Body of pancreas (tissue), 4 donors: ENCODE measurements around the gene COL6A3. TPM values are rescaled to one million over a fixed set of nuclear protein-coding genes. Genes with fewer than 3 reads are reported as not detected.

Source experiments
- ATAC-seq: fragments of 150-250 bp; one replicate; pipeline ENCODE4 v1.9.1; 2016
- DNase-seq, 4 donors: peaks; one replicate each; pipeline ENCODE4 v3.0.0-alpha.2; 2019
- H3K27ac ChIP-seq, 4 donors: fragments of 200-600 bp; sonication (generic); 1 replicate in 3 of 4; 2 replicates in 1 of 4; pipeline versions ENCODE4 v1.5.1 to v1.6.1; 2016 to 2019; ENCODE audit warnings: mild to moderate bottlenecking in 1 of 4, mixed read lengths in 1 of 4, moderate library complexity in 1 of 4
- H3K27me3 ChIP-seq, 2 donors: fragments of 200-600 bp; sonication (generic); one replicate each; pipeline ENCODE4 v1.6.0; 2016; ENCODE audit warnings: mild to moderate bottlenecking in 1 of 2
- H3K36me3 ChIP-seq, 2 donors: fragments of 200-600 bp; sonication (generic); replicated peaks in 1 of 2; 2 replicates each; pipeline ENCODE4 v1.5.1; 2016; ENCODE audit warnings: low read depth in 2 of 2; ENCODE audit not compliant: insufficient read depth in 1 of 2
- H3K4me1 ChIP-seq: fragments of 200-600 bp; sonication (generic); one replicate; pipeline ENCODE4 v1.6.0; 2016
- H3K4me3 ChIP-seq, 2 donors: fragments of 200-600 bp; sonication (generic); 1 replicate in 1 of 2; 2 replicates in 1 of 2; pipeline ENCODE4 v1.5.1; 2016 to 2019
- H3K9me3 ChIP-seq, 3 donors: fragments of 200-600 bp; sonication (generic); 1 replicate in 2 of 3; 2 replicates in 1 of 3; pipeline ENCODE4 v1.5.1; 2016
- POLR2A ChIP-seq, 3 donors: fragments of 450-650 bp; IDR thresholded peaks; one replicate each; pipeline ENCODE4 v1.6.1; 2016; ENCODE audit warnings: antibody characterized with exemption in 3 of 3, mild to moderate bottlenecking in 2 of 3
- WGBS, 2 donors: methylation state at CpG; one replicate each; pipeline ENCODE4 v1.1.5; 2017; 5-methylcytosine and 5-hydroxymethylcytosine counted together
- intact Hi-C: fragments of 100-400 bp; cut with DNase I; formaldehyde crosslinking; loops from one replicate; pipeline ENCODE4 v1.15.1; 2023
- total RNA-seq, 2 donors: library from RNA; depleted of rRNA; stranded (reverse); fragments of >200 nt; gene quantifications; one replicate each; pipeline ENCODE4 v1.1.0, GENCODE V29; 2016
- TF ChIP-seq, protein P1 (sequence below), 7 experiments: fragments of 450-650 bp in 4 of 7; fragments of 200-600 bp in 3 of 7; sonication (generic) in 3 of 7; IDR thresholded peaks; one replicate each; pipeline ENCODE4 v1.5.1; 2016 to 2019; ENCODE audit warnings: antibody characterized with exemption in 7 of 7

COL6A3 gene, protein sequence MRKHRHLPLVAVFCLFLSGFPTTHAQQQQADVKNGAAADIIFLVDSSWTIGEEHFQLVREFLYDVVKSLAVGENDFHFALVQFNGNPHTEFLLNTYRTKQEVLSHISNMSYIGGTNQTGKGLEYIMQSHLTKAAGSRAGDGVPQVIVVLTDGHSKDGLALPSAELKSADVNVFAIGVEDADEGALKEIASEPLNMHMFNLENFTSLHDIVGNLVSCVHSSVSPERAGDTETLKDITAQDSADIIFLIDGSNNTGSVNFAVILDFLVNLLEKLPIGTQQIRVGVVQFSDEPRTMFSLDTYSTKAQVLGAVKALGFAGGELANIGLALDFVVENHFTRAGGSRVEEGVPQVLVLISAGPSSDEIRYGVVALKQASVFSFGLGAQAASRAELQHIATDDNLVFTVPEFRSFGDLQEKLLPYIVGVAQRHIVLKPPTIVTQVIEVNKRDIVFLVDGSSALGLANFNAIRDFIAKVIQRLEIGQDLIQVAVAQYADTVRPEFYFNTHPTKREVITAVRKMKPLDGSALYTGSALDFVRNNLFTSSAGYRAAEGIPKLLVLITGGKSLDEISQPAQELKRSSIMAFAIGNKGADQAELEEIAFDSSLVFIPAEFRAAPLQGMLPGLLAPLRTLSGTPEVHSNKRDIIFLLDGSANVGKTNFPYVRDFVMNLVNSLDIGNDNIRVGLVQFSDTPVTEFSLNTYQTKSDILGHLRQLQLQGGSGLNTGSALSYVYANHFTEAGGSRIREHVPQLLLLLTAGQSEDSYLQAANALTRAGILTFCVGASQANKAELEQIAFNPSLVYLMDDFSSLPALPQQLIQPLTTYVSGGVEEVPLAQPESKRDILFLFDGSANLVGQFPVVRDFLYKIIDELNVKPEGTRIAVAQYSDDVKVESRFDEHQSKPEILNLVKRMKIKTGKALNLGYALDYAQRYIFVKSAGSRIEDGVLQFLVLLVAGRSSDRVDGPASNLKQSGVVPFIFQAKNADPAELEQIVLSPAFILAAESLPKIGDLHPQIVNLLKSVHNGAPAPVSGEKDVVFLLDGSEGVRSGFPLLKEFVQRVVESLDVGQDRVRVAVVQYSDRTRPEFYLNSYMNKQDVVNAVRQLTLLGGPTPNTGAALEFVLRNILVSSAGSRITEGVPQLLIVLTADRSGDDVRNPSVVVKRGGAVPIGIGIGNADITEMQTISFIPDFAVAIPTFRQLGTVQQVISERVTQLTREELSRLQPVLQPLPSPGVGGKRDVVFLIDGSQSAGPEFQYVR (N-terminal part only)
- total RNA-seq = 100 to 1,000 TPM in 1 of 2 donors, 10 to 100 TPM in 1; 46.4 to 121 TPM

DNA sequence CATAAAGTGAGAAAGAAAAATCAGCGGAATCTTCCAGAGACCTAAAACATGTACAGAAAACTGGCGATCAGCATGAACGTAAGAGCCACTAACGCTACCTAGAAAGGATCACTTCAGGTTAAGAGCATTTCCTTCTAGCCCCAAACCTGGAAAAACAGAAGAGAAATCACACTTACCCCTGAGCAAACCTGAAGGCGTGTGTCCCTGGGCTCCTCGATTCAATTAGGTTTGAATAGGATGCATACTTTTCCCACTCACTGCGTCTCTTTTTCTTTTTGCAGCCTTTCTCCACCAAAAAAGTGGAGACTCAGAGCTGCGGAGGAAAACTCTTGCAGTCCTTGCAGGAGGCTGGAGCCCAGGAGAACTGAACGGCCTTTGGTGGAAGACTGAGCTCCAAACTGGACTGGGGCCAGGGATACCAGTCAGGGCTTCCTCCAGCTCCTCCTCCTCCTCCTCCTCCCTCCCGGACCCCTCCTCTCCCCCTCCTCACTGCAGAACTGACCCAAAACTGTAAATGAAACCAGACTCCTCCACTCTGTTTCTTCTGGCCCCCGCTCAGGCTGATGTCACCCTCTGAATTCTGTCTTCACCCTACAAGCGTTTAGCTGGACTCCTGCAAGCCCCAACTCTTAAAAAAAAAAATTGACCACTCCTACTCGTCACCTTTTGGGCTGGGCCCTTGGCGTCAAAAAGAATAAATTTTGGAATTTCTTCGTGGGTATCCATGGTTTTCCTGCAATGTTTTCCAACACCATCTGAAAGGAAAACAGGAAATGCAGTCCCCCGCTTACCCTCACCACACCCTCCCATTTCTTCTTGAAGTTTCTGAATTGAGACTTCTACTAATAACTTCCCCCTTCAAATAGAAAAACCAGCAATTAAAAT is at the start of gene COL6A3:
Gene COL6A3, minus strand, starts transcription at position 388 of the 885 bp plus-strand sequence. CDS start 17,347 bp downstream, outside the sequence.
- TF ChIP-seq POLR2A (IDR thresholded peaks at IDR 0.05) = peak in 2 of 3 donors; percentile 31 to 42
- TF ChIP-seq, protein P1, sequence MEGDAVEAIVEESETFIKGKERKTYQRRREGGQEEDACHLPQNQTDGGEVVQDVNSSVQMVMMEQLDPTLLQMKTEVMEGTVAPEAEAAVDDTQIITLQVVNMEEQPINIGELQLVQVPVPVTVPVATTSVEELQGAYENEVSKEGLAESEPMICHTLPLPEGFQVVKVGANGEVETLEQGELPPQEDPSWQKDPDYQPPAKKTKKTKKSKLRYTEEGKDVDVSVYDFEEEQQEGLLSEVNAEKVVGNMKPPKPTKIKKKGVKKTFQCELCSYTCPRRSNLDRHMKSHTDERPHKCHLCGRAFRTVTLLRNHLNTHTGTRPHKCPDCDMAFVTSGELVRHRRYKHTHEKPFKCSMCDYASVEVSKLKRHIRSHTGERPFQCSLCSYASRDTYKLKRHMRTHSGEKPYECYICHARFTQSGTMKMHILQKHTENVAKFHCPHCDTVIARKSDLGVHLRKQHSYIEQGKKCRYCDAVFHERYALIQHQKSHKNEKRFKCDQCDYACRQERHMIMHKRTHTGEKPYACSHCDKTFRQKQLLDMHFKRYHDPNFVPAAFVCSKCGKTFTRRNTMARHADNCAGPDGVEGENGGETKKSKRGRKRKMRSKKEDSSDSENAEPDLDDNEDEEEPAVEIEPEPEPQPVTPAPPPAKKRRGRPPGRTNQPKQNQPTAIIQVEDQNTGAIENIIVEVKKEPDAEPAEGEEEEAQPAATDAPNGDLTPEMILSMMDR (IDR thresholded peaks at IDR 0.05) = no peak
- Histone ChIP-seq H3K27ac (peak within 1 kb of the TSS in 3 of 4 donors; percentile 8 to 55 (median 34)), H3K27me3 (no peaks in the 10 kb centered on the region), H3K4me3 (no peak within 1 kb of the TSS), H3K9me3 (no peaks in the 10 kb centered on the region), H3K4me1 (no peaks in the 10 kb centered on the region), H3K36me3 (no peaks in the 10 kb centered on the region)
- WGBS, 2 donors = 60 to 63% methylated on average over 15 to 16 of the region's 16 CpGs
- ATAC-seq = peak; percentile 63
- intact Hi-C loops = no loop called here
- DNase-seq = peak in 3 of 4 donors; percentile 43 to 52 (median 44)

DNA sequence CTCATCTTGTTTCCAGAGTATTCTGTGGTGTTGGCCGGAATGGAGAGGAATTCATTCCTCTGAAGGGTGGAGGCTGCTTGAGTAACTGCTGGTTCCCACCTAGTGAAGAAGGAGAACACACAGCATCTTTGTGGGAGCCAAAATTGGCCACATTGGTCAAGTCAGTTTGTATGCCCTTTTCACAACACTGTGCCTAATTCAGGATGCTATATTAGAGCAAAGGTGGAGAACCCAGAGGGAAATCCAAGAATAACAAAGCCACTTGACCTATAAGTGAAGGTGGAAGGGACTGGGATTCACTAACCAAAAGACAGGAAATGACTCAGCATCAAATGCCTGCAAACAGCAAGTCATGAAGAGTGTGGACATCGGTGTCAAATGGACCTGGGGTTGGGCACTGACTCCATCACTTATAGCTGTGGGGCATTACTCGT is 45.8 kb upstream of the COL6A3 start:
- Histone ChIP-seq H3K27ac (no peak overlapping the region), H3K9me3 (no peaks in the 10 kb centered on the region), H3K4me3 (no peak overlapping the region), H3K36me3 (no peaks in the 10 kb centered on the region), H3K27me3 (no peaks in the 10 kb centered on the region), H3K4me1 (no peaks in the 10 kb centered on the region)
- ATAC-seq (no peak), DNase-seq (no peak)
- intact Hi-C loops = no loop called here
- 57 to 73% methylated on average over 3 of the region's 3 CpGs for WGBS, 2 donors
- TF ChIP-seq, protein P1 (IDR thresholded peaks at IDR 0.05) = no peak
- TF ChIP-seq POLR2A (IDR thresholded peaks at IDR 0.05) = no peak

DNA sequence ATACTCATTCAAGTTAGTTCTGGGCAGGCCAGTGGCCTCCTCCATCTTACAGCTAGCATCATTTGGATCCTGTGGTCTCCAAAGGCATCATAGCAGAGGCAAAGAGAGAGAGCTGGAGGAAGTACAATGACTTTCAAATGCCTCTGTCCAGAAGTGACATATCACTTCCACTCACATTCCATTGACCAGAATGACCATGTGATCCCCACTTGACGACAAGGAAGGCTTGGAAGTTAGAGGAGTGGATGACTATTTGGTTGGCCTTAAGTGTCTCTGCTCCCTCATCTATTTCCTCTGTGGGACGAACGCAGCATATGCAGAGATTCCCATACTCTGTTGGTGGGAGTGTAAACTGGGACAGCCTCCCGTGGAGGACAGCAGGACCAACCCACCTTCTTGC is 45.3 kb upstream of the COL6A3 start:
- TF ChIP-seq, protein P1 (IDR thresholded peaks at IDR 0.05) = no peak
- TF ChIP-seq POLR2A (IDR thresholded peaks at IDR 0.05) = no peak
- Histone ChIP-seq H3K36me3 (no peaks in the 10 kb centered on the region), H3K27ac (no peak overlapping the region), H3K4me1 (no peaks in the 10 kb centered on the region), H3K4me3 (no peak overlapping the region), H3K9me3 (no peaks in the 10 kb centered on the region), H3K27me3 (no peaks in the 10 kb centered on the region)
- DNase-seq = no peak
- intact Hi-C loops = no loop called here
- 53 to 55% methylated on average over 4 of the region's 4 CpGs for WGBS, 2 donors
- ATAC-seq = no peak

DNA sequence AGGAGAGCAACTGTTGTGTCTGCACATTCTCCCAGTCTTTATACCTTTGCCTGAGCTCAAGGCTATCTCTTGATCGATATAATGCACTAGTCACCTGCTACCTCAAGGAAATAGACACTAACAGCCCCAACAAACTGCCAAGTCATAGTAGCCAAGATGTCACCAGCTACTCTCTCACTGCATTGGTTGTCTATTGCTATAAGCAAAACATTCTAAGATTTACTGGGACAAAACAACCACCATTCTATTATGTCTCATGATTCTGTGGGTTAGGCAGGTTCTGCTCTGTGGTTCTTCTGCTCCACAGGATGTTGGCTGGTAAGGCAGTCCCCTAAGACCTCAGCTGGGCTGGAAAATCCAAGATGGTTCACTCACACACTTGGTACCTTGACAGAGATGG is 44.6 kb upstream of the COL6A3 start:
- WGBS, 2 donors = 23 to 48% methylated on average over 1 of the region's 1 CpG

More for the DNA sequence above, 44.6 kb upstream of the COL6A3 start:
- intact Hi-C loops = no loop called here
- DNase-seq (no peak), ATAC-seq (no peak)
- TF ChIP-seq POLR2A (IDR thresholded peaks at IDR 0.05) = no peak
- TF ChIP-seq, protein P1 (IDR thresholded peaks at IDR 0.05) = no peak
- no peaks in the 10 kb centered on the region for H3K36me3 ChIP-seq
- no peaks in the 10 kb centered on the region for H3K4me1 ChIP-seq
- no peaks in the 10 kb centered on the region for H3K9me3 ChIP-seq
- H3K4me3 ChIP-seq = no peak overlapping the region
- no peaks in the 10 kb centered on the region for H3K27me3 ChIP-seq
- no peak overlapping the region for H3K27ac ChIP-seq
